ENCODE data around the gene AGAP1.

Gene AGAP1

GRCh38 chr2:235820571-235820970 lies 326.7 kb downstream of the AGAP1 start:
- Histone ChIP-seq H3K36me3 (ENCODE audit: control insufficient read depth, insufficient read depth, low read length) (no peaks in the 10 kb centered on the region), H3K4me1 (ENCODE audit: control insufficient read depth, insufficient read depth, low read length) (no peaks in the 10 kb centered on the region), H3K9ac (ENCODE audit: low read length) (no peak overlapping the region), H3K4me3 (ENCODE audit: low read length) (no peak overlapping the region), H3K9me3 (ENCODE audit: control insufficient read depth, low read length) (no peaks in the 10 kb centered on the region), H3K27me3 (ENCODE audit: control insufficient read depth, insufficient read depth, low read length) (no peaks in the 10 kb centered on the region)

DNA sequence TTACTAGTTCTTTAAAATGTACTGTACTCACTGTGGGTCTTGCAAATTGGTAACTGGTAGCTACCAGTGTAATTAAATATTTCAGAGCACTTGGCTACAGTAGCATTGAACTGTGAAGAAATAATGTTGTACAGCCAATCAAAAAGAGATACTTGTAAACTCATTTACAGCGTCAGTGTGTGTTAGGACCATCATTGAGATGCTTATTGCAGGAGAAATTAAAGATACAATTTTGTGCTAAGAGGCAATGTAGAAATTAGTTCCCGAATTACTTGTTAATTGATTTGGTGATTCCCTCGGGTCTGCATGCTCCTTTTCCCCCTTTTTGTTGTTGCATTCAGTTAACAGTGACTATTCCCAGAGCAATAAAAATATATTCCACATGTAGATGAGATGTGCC lies 330.5 kb downstream of the AGAP1 start:
- H3K36me3 ChIP-seq (ENCODE audit: control insufficient read depth, insufficient read depth, low read length): no peaks in the 10 kb centered on the region
- no peak overlapping the region for H3K9ac ChIP-seq (ENCODE audit: low read length)
- no peaks in the 10 kb centered on the region for H3K9me3 ChIP-seq (ENCODE audit: control insufficient read depth, low read length)
- H3K27me3 ChIP-seq (ENCODE audit: control insufficient read depth, insufficient read depth, low read length): no peaks in the 10 kb centered on the region
- peaks cover 5% of the 10 kb centered on the region for H3K4me1 ChIP-seq (ENCODE audit: control insufficient read depth, insufficient read depth, low read length)
- no peak overlapping the region for H3K4me3 ChIP-seq (ENCODE audit: low read length)

GRCh38 chr2:235825946-235826345 lies 332.1 kb downstream of the AGAP1 start:
- no peaks in the 10 kb centered on the region for H3K27me3 ChIP-seq (ENCODE audit: control insufficient read depth, insufficient read depth, low read length)
- peaks cover 5% of the 10 kb centered on the region for H3K4me1 ChIP-seq (ENCODE audit: control insufficient read depth, insufficient read depth, low read length)
- H3K9ac ChIP-seq (ENCODE audit: low read length): no peak overlapping the region
- no peaks in the 10 kb centered on the region for H3K9me3 ChIP-seq (ENCODE audit: control insufficient read depth, low read length)
- H3K4me3 ChIP-seq (ENCODE audit: low read length): no peak overlapping the region
- H3K36me3 ChIP-seq (ENCODE audit: control insufficient read depth, insufficient read depth, low read length): no peaks in the 10 kb centered on the region

- no peaks in the 10 kb centered on the region for H3K9me3 ChIP-seq (ENCODE audit: control insufficient read depth, low read length)
- H3K4me1 ChIP-seq (ENCODE audit: control insufficient read depth, insufficient read depth, low read length): peaks cover 5% of the 10 kb centered on the region
- no peaks in the 10 kb centered on the region for H3K27me3 ChIP-seq (ENCODE audit: control insufficient read depth, insufficient read depth, low read length)
- no peak overlapping the region for H3K4me3 ChIP-seq (ENCODE audit: low read length)
- no peaks in the 10 kb centered on the region for H3K36me3 ChIP-seq (ENCODE audit: control insufficient read depth, insufficient read depth, low read length)
- H3K9ac ChIP-seq (ENCODE audit: low read length): no peak overlapping the region
Measured at GRCh38 chr2:235826826-235827225, 333.0 kb downstream of the AGAP1 start.

GRCh38 chr2:235827585-235827992 lies 333.7 kb downstream of the AGAP1 start:
- H3K36me3 ChIP-seq (ENCODE audit: control insufficient read depth, insufficient read depth, low read length): no peaks in the 10 kb centered on the region
- H3K9ac ChIP-seq (ENCODE audit: low read length): no peak overlapping the region
- H3K4me1 ChIP-seq (ENCODE audit: control insufficient read depth, insufficient read depth, low read length): peaks cover 5% of the 10 kb centered on the region
- H3K27me3 ChIP-seq (ENCODE audit: control insufficient read depth, insufficient read depth, low read length): no peaks in the 10 kb centered on the region
- no peak overlapping the region for H3K4me3 ChIP-seq (ENCODE audit: low read length)
- H3K9me3 ChIP-seq (ENCODE audit: control insufficient read depth, low read length): no peaks in the 10 kb centered on the region

DNA sequence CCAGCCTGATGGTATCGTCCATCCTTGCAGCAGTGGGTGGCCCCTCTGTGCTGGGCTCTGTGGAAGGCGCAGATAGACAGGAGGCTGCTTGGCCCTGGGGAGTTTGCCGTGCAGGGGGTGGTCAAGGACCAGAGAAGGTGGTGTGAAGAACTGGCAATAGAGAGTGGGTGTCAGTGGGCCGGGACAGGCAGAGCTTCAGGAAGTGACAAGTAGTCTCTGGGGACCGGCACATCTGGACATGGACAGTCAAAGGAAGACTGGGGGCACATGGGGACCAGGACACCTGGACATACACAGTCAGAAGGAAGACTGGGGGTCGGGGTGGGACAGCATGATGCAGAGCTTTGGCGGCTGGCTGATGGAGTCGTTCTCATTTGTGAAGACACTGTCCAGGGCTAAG lies 335.9 kb downstream of the AGAP1 start:
- Histone ChIP-seq H3K9me3 (ENCODE audit: control insufficient read depth, low read length) (no peaks in the 10 kb centered on the region), H3K36me3 (ENCODE audit: control insufficient read depth, insufficient read depth, low read length) (no peaks in the 10 kb centered on the region), H3K27me3 (ENCODE audit: control insufficient read depth, insufficient read depth, low read length) (no peaks in the 10 kb centered on the region), H3K9ac (ENCODE audit: low read length) (no peak overlapping the region), H3K4me1 (ENCODE audit: control insufficient read depth, insufficient read depth, low read length) (peaks cover 5% of the 10 kb centered on the region), H3K4me3 (ENCODE audit: low read length) (no peak overlapping the region)

DNA sequence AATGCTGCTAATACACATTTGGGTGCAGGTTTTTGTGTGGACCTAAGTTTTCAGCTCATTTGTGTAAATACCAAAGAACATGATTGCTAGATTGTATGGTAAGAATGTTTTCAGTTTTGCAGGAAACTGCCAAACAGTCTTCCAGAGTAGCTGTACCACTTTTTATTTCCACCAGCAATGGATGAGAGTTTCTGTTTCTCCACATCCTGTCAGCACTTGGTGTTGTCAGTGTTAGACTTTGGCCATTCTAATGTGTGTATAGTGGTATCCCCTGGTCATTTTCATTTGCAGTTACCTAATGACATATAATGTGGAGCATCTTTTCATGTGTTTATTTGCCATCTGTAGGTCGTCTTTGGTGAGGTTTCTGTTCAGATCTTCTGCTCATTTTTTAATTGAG lies 337.9 kb downstream of the AGAP1 start:
- H3K36me3 ChIP-seq (ENCODE audit: control insufficient read depth, insufficient read depth, low read length): no peaks in the 10 kb centered on the region
- H3K9me3 ChIP-seq (ENCODE audit: control insufficient read depth, low read length): no peaks in the 10 kb centered on the region
- H3K4me3 ChIP-seq (ENCODE audit: low read length): no peak overlapping the region

GRCh38 chr2:235832941-235833340 lies 339.1 kb downstream of the AGAP1 start:
- Histone ChIP-seq H3K4me3 (ENCODE audit: low read length) (no peak overlapping the region), H3K4me1 (ENCODE audit: control insufficient read depth, insufficient read depth, low read length) (no peaks in the 10 kb centered on the region), H3K9me3 (ENCODE audit: control insufficient read depth, low read length) (no peaks in the 10 kb centered on the region), H3K36me3 (ENCODE audit: control insufficient read depth, insufficient read depth, low read length) (no peaks in the 10 kb centered on the region), H3K9ac (ENCODE audit: low read length) (no peak overlapping the region), H3K27me3 (ENCODE audit: control insufficient read depth, insufficient read depth, low read length) (no peaks in the 10 kb centered on the region)

More for the DNA sequence above, 337.9 kb downstream of the AGAP1 start:
- Histone ChIP-seq H3K9ac (ENCODE audit: low read length) (no peak overlapping the region), H3K27me3 (ENCODE audit: control insufficient read depth, insufficient read depth, low read length) (no peaks in the 10 kb centered on the region), H3K4me1 (ENCODE audit: control insufficient read depth, insufficient read depth, low read length) (peaks cover 5% of the 10 kb centered on the region)

DNA sequence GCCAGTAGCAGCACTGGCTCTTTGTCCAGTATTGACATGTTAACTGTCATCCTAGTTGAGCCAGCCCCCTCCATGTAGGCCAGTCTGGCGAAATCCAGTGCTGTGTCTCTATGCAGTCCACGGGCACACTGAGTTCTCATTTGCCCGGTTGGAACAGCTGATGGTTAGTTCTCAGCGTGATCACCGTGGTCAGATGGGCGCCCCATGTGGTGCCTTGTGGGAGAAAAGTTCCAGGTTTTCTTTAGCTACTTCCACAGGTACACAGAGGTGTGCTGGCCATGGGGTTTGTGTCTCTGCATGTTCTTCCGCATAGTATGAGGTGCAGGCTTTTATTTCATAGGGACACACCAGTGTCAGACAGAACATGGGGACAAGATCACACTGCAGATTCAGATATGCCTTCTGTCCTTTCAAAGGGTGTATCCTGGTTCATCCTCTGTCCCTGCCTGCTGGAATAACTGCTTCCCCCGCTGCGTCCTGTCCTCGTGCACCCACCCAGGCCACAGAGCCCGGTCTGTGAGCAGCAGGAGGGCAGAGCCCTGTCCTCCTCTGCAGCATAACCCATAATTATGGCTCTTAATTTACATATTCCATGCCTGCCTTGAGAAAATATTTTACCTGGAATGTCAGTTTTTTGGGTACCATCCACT lies 340.3 kb downstream of the AGAP1 start:
- H3K27me3 ChIP-seq (ENCODE audit: control insufficient read depth, insufficient read depth, low read length): no peaks in the 10 kb centered on the region
- no peaks in the 10 kb centered on the region for H3K4me1 ChIP-seq (ENCODE audit: control insufficient read depth, insufficient read depth, low read length)
- H3K9me3 ChIP-seq (ENCODE audit: control insufficient read depth, low read length): no peaks in the 10 kb centered on the region

DNA sequence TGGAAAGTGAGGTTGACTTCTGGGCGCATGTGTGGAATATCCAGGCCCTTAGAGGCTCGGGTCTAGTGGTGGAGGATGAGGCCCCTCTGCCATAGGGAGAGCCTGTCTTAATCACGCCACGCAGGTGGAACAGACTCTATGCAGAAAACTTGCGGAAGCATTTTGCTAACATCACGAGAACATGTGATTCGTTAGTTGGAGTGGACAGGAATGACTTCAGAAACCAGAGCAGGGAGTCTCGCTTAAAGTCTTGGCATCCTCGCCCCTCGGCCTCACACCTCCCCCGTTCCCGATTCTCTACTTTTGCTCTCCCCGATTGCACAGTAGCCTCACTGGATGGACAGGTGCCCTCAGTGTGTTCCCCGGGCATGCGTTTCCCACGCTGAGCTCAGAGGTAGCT lies 340.9 kb downstream of the AGAP1 start:
- H3K36me3 ChIP-seq (ENCODE audit: control insufficient read depth, insufficient read depth, low read length): no peaks in the 10 kb centered on the region
- H3K9me3 ChIP-seq (ENCODE audit: control insufficient read depth, low read length): no peaks in the 10 kb centered on the region
- H3K27me3 ChIP-seq (ENCODE audit: control insufficient read depth, insufficient read depth, low read length): no peaks in the 10 kb centered on the region
- H3K4me3 ChIP-seq (ENCODE audit: low read length): no peak overlapping the region
- H3K4me1 ChIP-seq (ENCODE audit: control insufficient read depth, insufficient read depth, low read length): no peaks in the 10 kb centered on the region
- H3K9ac ChIP-seq (ENCODE audit: low read length): no peak overlapping the region

More for the DNA sequence above, 340.3 kb downstream of the AGAP1 start:
- Histone ChIP-seq H3K4me3 (ENCODE audit: low read length) (no peak overlapping the region), H3K9ac (ENCODE audit: low read length) (no peak overlapping the region), H3K36me3 (ENCODE audit: control insufficient read depth, insufficient read depth, low read length) (no peaks in the 10 kb centered on the region)

- no peaks in the 10 kb centered on the region for H3K36me3 ChIP-seq (ENCODE audit: control insufficient read depth, insufficient read depth, low read length)
- no peak overlapping the region for H3K4me3 ChIP-seq (ENCODE audit: low read length)
- no peaks in the 10 kb centered on the region for H3K4me1 ChIP-seq (ENCODE audit: control insufficient read depth, insufficient read depth, low read length)
- H3K9me3 ChIP-seq (ENCODE audit: control insufficient read depth, low read length): no peaks in the 10 kb centered on the region
- no peaks in the 10 kb centered on the region for H3K27me3 ChIP-seq (ENCODE audit: control insufficient read depth, insufficient read depth, low read length)
- H3K9ac ChIP-seq (ENCODE audit: low read length): no peak overlapping the region
Measured at GRCh38 chr2:235835810-235836209, 342.0 kb downstream of the AGAP1 start.

DNA sequence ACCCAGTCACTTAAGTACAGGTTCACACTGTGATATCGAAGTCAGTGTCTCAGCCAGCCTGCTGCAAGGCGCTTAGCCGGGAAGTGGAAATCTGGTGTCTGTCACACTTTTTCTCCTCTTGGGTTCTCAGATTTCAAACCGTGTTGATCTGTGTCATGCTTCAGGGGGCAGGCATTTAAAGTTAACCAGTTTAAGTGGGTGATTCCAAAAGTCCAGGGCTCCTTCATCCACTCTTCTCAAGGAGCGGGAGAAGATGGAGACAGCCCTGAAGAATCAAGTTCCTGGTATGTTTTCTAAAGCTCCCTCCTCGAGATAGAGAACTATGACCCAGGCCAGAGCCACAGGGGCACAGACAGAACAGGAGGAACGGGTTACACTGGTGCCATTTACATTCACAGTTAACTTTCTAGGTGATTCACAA lies 342.7 kb downstream of the AGAP1 start:
- no peaks in the 10 kb centered on the region for H3K27me3 ChIP-seq (ENCODE audit: control insufficient read depth, insufficient read depth, low read length)
- H3K9ac ChIP-seq (ENCODE audit: low read length): no peak overlapping the region
- no peaks in the 10 kb centered on the region for H3K9me3 ChIP-seq (ENCODE audit: control insufficient read depth, low read length)

DNA sequence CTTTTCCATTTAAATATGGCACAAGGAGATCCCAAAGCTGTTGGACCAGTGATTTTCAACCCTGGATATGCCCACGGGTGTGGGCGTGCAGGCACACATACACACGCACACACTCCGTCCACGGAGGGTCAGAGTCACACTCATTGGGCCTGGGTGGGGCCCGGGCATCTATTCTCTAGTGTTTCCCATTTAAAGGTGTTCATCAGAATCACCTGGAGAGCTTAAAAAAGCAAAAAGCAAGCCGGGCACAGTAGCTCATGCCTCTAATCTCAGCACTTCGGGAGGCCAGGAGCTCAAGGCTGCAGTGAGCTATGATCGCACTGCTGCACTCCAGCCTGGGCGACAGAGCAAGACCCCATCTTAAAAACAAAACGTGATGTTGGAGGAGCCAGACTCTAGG lies 345.4 kb downstream of the AGAP1 start:
- Histone ChIP-seq H3K4me3 (ENCODE audit: low read length) (no peak overlapping the region), H3K27me3 (ENCODE audit: control insufficient read depth, insufficient read depth, low read length) (no peaks in the 10 kb centered on the region), H3K4me1 (ENCODE audit: control insufficient read depth, insufficient read depth, low read length) (no peaks in the 10 kb centered on the region), H3K9me3 (ENCODE audit: control insufficient read depth, low read length) (no peaks in the 10 kb centered on the region), H3K9ac (ENCODE audit: low read length) (no peak overlapping the region), H3K36me3 (ENCODE audit: control insufficient read depth, insufficient read depth, low read length) (no peaks in the 10 kb centered on the region)

More for the DNA sequence above, 342.7 kb downstream of the AGAP1 start:
- H3K4me3 ChIP-seq (ENCODE audit: low read length): no peak overlapping the region
- H3K4me1 ChIP-seq (ENCODE audit: control insufficient read depth, insufficient read depth, low read length): no peaks in the 10 kb centered on the region
- H3K36me3 ChIP-seq (ENCODE audit: control insufficient read depth, insufficient read depth, low read length): no peaks in the 10 kb centered on the region

Data from mucosa of stomach (tissue), 1 donor.